Hepatocyte (in vitro differentiated cells): Measurements from ENCODE around the gene EEF1A2. TPM values are rescaled to one million over a fixed set of nuclear protein-coding genes. Genes with fewer than 3 reads are reported as not detected.

Experiments
- DNase-seq: peaks from one replicate; pipeline ENCODE4 v3.0.0-alpha.2; 2016; ENCODE audit warnings: low spot score
- H2AFZ ChIP-seq: fragments of 200-600 bp; sonication (generic); 2 replicates; pipeline ENCODE4 v1.6.0; 2016; ENCODE audit warnings: antibody characterized with exemption, mild to moderate bottlenecking
- H3K27ac ChIP-seq: fragments of 200-600 bp; sonication (generic); 2 replicates; pipeline ENCODE4 v1.5.1; 2016; ENCODE audit warnings: mild to moderate bottlenecking
- H3K27me3 ChIP-seq: fragments of 200-600 bp; sonication (generic); 2 replicates; pipeline ENCODE4 v1.6.1; 2016
- H3K36me3 ChIP-seq: fragments of 200-600 bp; sonication (generic); replicated peaks from 2 replicates; pipeline ENCODE4 v1.5.1; 2016; ENCODE audit warnings: low read depth; ENCODE audit not compliant: insufficient read depth
- H3K4me1 ChIP-seq: fragments of 200-600 bp; sonication (generic); 2 replicates; pipeline ENCODE4 v1.5.1; 2016; ENCODE audit warnings: mild to moderate bottlenecking, moderate library complexity; ENCODE audit not compliant: insufficient read depth
- H3K4me2 ChIP-seq: fragments of 200-600 bp; sonication (generic); 2 replicates; pipeline ENCODE4 v1.6.0; 2016
- H3K4me3 ChIP-seq: fragments of 200-600 bp; sonication (generic); 2 replicates; pipeline ENCODE4 v1.5.1; 2016; ENCODE audit warnings: mild to moderate bottlenecking
- H3K79me2 ChIP-seq: fragments of 200-600 bp; sonication (generic); 2 replicates; pipeline ENCODE4 v1.6.0; 2017; ENCODE audit warnings: mild to moderate bottlenecking
- H3K9me2 ChIP-seq: fragments of 200-600 bp; sonication (generic); replicated peaks from 2 replicates; pipeline ENCODE4 v1.6.0; 2017; ENCODE audit warnings: mild to moderate bottlenecking; ENCODE audit not compliant: insufficient read depth
- H3K9me3 ChIP-seq: fragments of 200-600 bp; sonication (generic); 2 replicates; pipeline ENCODE4 v1.5.1; 2016; ENCODE audit warnings: low read depth, mild to moderate bottlenecking
- H4K20me1 ChIP-seq: fragments of 200-600 bp; sonication (generic); 2 replicates; pipeline ENCODE4 v1.6.0; 2016; ENCODE audit warnings: mild to moderate bottlenecking; ENCODE audit not compliant: insufficient read depth, poor library complexity, severe bottlenecking
- CTCF ChIP-seq: fragments of 200-600 bp; sonication (generic); IDR thresholded peaks from 2 replicates; pipeline ENCODE4 v1.5.1; 2016; ENCODE audit warnings: antibody characterized with exemption, mild to moderate bottlenecking; ENCODE audit not compliant: poor library complexity
- EZH2 ChIP-seq: fragments of 200-600 bp; sonication (generic); IDR thresholded peaks from 2 replicates; pipeline ENCODE4 v1.6.1; 2016; ENCODE audit warnings: antibody characterized with exemption, mild to moderate bottlenecking, borderline replicate concordance
- EZH2phosphoT487 ChIP-seq: fragments of 200-600 bp; sonication (generic); IDR thresholded peaks from one replicate; pipeline ENCODE4 v1.6.1; 2018; ENCODE audit warnings: antibody characterized with exemption, mild to moderate bottlenecking, low read depth, moderate library complexity; ENCODE audit not compliant: unreplicated experiment, severe bottlenecking
- WGBS: methylation state at CpG from one replicate; pipeline ENCODE4 v1.1.6; 2016; ENCODE audit warnings: low lambda C conversion rate; ENCODE audit errors: missing lambda C conversion rate; 5-methylcytosine and 5-hydroxymethylcytosine counted together
- polyA plus RNA-seq: library from polyadenylated mRNA; unstranded; fragments of >200 nt; fragmentation: Nextera tagmentation; extraction: Ambion mirVana; gene quantifications from 2 replicates; pipeline ENCODE4 v1.2.1, GENCODE V29; 2016
- total RNA-seq: library from RNA; depleted of rRNA; stranded (reverse); fragments of >200 nt; gene quantifications from 2 replicates; pipeline ENCODE4 v1.2.3, GENCODE V29; 2014

The EEF1A2 gene
- total and polyA plus RNA-seq, 2 experiments from 2014 or later = 12.0 to 23.5 TPM

DNA sequence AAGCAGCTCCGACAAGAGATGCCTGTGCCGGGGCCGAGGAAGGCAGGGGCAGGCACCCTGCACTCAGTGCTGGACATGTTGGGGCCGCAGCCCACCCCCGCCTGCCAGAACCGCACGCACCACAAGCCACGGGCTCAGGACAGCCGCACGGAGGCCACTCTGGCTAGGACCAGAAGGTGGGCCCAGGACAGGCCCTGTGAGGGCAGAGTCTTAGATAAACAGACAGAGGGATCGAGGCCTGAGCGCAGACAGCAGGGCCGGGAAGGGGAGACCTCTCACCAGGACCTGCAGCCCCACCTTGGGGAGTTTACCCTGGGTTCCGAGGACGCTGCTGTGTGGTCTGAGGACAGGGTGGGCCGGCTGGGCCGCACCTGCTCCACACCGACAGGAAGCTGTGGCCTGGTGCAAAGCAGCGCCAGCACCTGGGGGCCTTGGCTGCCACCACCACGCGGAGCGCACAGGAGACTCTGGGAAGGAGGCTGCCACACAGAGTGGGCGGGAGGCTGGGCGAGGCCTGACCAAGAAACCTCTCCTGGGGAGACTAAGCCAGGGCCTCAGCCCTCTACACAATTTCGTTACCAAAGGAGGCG, 58.4 kb downstream of the EEF1A2 start:
- H3K27me3 ChIP-seq = no peaks in the 10 kb centered on the region
- WGBS = 95% methylated on average over 26 of the region's 26 CpGs
- H4K20me1 ChIP-seq = no peaks in the 10 kb centered on the region
- no peaks in the 10 kb centered on the region for H3K36me3 ChIP-seq
- H3K4me3 ChIP-seq = no peak overlapping the region
- H3K9me3 ChIP-seq = no peaks in the 10 kb centered on the region
- H3K9me2 ChIP-seq = no peaks in the 10 kb centered on the region
- H3K27ac ChIP-seq = no peak overlapping the region
- no peak overlapping the region for H3K4me2 ChIP-seq
- H2AFZ ChIP-seq = no peak overlapping the region
- DNase-seq = no peak
- no peaks in the 10 kb centered on the region for H3K79me2 ChIP-seq
- no peak for TF ChIP-seq CTCF
- TF ChIP-seq EZH2 = no peak
- TF ChIP-seq EZH2phosphoT487 = no peak
- no peaks in the 10 kb centered on the region for H3K4me1 ChIP-seq

DNA sequence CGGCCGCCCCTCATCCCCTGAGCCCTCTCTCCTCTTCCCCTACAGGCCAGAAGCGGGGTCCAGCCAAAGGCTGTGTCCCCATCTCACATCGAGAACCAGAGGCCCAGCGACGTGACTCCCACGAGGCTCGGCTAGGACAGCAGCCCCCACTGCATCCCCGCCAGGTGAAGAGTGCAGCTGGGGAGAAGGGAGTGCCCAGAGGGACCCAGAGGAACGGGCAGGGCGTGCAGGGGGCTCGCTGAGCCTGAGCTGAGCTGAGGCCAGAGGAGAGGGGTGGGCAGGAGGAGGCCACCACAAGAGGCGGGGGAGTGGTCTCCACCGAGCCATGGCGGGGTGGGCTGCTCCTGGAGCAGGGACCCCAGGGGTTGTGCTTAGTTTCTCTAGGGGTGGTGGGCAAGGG, 59.0 kb downstream of the EEF1A2 start:
- Histone ChIP-seq H3K4me3 (no peak overlapping the region), H3K4me2 (no peak overlapping the region), H3K4me1 (no peaks in the 10 kb centered on the region), H3K36me3 (no peaks in the 10 kb centered on the region), H3K9me2 (no peaks in the 10 kb centered on the region), H3K27ac (no peak overlapping the region), H3K9me3 (no peaks in the 10 kb centered on the region), H4K20me1 (no peaks in the 10 kb centered on the region), H3K79me2 (no peaks in the 10 kb centered on the region), H3K27me3 (no peaks in the 10 kb centered on the region), H2AFZ (no peak overlapping the region)
- TF ChIP-seq EZH2phosphoT487 = no peak
- TF ChIP-seq CTCF = no peak
- TF ChIP-seq EZH2 = no peak
- no peak for DNase-seq
- WGBS = 96% methylated on average over 12 of the region's 15 CpGs

DNA sequence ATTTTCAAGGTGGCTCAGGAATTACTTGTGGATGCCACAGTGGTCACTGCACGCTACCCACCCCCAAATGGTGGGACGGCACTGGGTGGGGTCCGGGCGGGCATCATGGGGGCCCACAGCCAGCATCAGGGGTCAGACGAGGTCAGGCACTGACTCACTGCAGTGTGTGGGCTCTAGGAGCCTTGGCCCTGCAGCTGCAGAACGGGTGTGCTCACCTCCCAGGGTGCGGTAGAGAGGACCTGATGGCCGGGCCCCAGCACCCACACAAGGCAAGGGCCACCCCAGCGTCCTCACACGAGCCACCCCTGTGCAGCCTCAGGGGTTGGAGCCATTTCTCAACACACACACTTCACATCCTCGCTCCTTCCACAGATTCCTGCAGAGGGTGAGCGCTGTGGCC, 60.8 kb downstream of the EEF1A2 start:
- WGBS = 91% methylated on average over 12 of the region's 12 CpGs
- H3K27me3 ChIP-seq = no peaks in the 10 kb centered on the region
- no peaks in the 10 kb centered on the region for H3K4me1 ChIP-seq
- no peak overlapping the region for H3K4me2 ChIP-seq
- TF ChIP-seq CTCF (no peak), EZH2phosphoT487 (no peak), EZH2 (no peak)
- H4K20me1 ChIP-seq = no peaks in the 10 kb centered on the region
- DNase-seq = no peak
- H3K9me2 ChIP-seq = no peaks in the 10 kb centered on the region
- H3K36me3 ChIP-seq = no peaks in the 10 kb centered on the region
- no peak overlapping the region for H3K27ac ChIP-seq
- no peak overlapping the region for H3K4me3 ChIP-seq
- no peaks in the 10 kb centered on the region for H3K9me3 ChIP-seq
- no peak overlapping the region for H2AFZ ChIP-seq
- no peaks in the 10 kb centered on the region for H3K79me2 ChIP-seq

Other genes starting within 250 kb of the EEF1A2 start
- 13.5 and 23.0 TPM in 2 replicates for gene NKAIN4, start 244.6 kb downstream of the EEF1A2 start, total RNA-seq
- gene NKAIN4, start 244.6 kb downstream of the EEF1A2 start, polyA plus RNA-seq = 21.0 and 22.9 TPM in 2 replicates
- gene ARFGAP1, start 226.3 kb downstream of the EEF1A2 start, total RNA-seq = 54.9 and 78.2 TPM in 2 replicates
- 99.0 and 134 TPM in 2 replicates for gene ARFGAP1, start 226.3 kb downstream of the EEF1A2 start, polyA plus RNA-seq
- not detected in 2 replicates for gene COL20A1, start 205.9 kb downstream of the EEF1A2 start, total RNA-seq
- gene COL20A1, start 205.9 kb downstream of the EEF1A2 start, polyA plus RNA-seq = not detected in 2 replicates
- gene CHRNA4, start 137.7 kb downstream of the EEF1A2 start, total RNA-seq = 0.12 TPM in 1 of 2 replicates, not detected in the other
- 0.25 TPM in 1 of 2 replicates, not detected in the other for gene CHRNA4, start 137.7 kb downstream of the EEF1A2 start, polyA plus RNA-seq
- 2.9 and 3.5 TPM in 2 replicates for gene KCNQ2, start 26.4 kb downstream of the EEF1A2 start, total RNA-seq
- gene KCNQ2, start 26.4 kb downstream of the EEF1A2 start, polyA plus RNA-seq = 4.3 and 5.4 TPM in 2 replicates
- 47.6 and 55.1 TPM in 2 replicates for gene PPDPF, start 21.7 kb upstream of the EEF1A2 start, total RNA-seq
- 330 and 333 TPM in 2 replicates for gene PPDPF, start 21.7 kb upstream of the EEF1A2 start, polyA plus RNA-seq
- gene PTK6, start 38.3 kb upstream of the EEF1A2 start, total RNA-seq = 0.52 and 1.1 TPM in 2 replicates
- 0.06 and 0.27 TPM in 2 replicates for gene PTK6, start 38.3 kb upstream of the EEF1A2 start, polyA plus RNA-seq
- not detected in 2 replicates for gene SRMS, start 48.7 kb upstream of the EEF1A2 start, total RNA-seq
- not detected in 2 replicates for gene SRMS, start 48.7 kb upstream of the EEF1A2 start, polyA plus RNA-seq
- 0.57 and 0.76 TPM in 2 replicates for gene FNDC11, start 55.1 kb upstream of the EEF1A2 start, total RNA-seq
- 0.79 and 2.1 TPM in 2 replicates for gene FNDC11, start 55.1 kb upstream of the EEF1A2 start, polyA plus RNA-seq
- 14.8 and 17.0 TPM in 2 replicates for gene HELZ2, start 75.2 kb upstream of the EEF1A2 start, total RNA-seq
- gene HELZ2, start 75.2 kb upstream of the EEF1A2 start, polyA plus RNA-seq = 4.6 and 5.8 TPM in 2 replicates
- gene GMEB2, start 128.0 kb upstream of the EEF1A2 start, total RNA-seq = 10.0 and 10.7 TPM in 2 replicates
- 8.7 and 10.9 TPM in 2 replicates for gene GMEB2, start 128.0 kb upstream of the EEF1A2 start, polyA plus RNA-seq
- 13.2 and 14.4 TPM in 2 replicates for gene STMN3, start 154.3 kb upstream of the EEF1A2 start, total RNA-seq
- 17.3 and 18.2 TPM in 2 replicates for gene STMN3, start 154.3 kb upstream of the EEF1A2 start, polyA plus RNA-seq
- 16.9 and 18.2 TPM in 2 replicates for gene RTEL1, start 159.2 kb upstream of the EEF1A2 start, total RNA-seq
- 14.0 and 18.3 TPM in 2 replicates for gene RTEL1, start 159.2 kb upstream of the EEF1A2 start, polyA plus RNA-seq
- gene TNFRSF6B, start 197.6 kb upstream of the EEF1A2 start, total RNA-seq = 0.97 and 3.3 TPM in 2 replicates
- gene TNFRSF6B, start 197.6 kb upstream of the EEF1A2 start, polyA plus RNA-seq = 4.2 and 5.1 TPM in 2 replicates
- 24.0 and 31.5 TPM in 2 replicates for gene ARFRP1, start 208.9 kb upstream of the EEF1A2 start, total RNA-seq
- gene ARFRP1, start 208.9 kb upstream of the EEF1A2 start, polyA plus RNA-seq = 38.0 and 50.0 TPM in 2 replicates
- gene ZGPAT, start 209.0 kb upstream of the EEF1A2 start, total RNA-seq = 18.6 and 21.5 TPM in 2 replicates
- gene ZGPAT, start 209.0 kb upstream of the EEF1A2 start, polyA plus RNA-seq = 41.7 and 48.7 TPM in 2 replicates
- gene LIME1, start 237.6 kb upstream of the EEF1A2 start, total RNA-seq = 6.6 and 11.7 TPM in 2 replicates
- gene LIME1, start 237.6 kb upstream of the EEF1A2 start, polyA plus RNA-seq = 20.2 and 20.7 TPM in 2 replicates
- 43.9 and 59.4 TPM in 2 replicates for gene SLC2A4RG, start 240.7 kb upstream of the EEF1A2 start, total RNA-seq
- gene SLC2A4RG, start 240.7 kb upstream of the EEF1A2 start, polyA plus RNA-seq = 50.4 and 53.6 TPM in 2 replicates